Testis (tissue), 2 donors: ENCODE measurements around the gene NEU2.

Experiments used
- CTCF ChIP-seq, 3 experiments: fragments of 450-650 bp in 2 of 3; fragments of 200-600 bp in 1 of 3; sonication (generic) in 1 of 3; IDR thresholded peaks; one replicate each; pipeline ENCODE4 v1.5.1; 2016 to 2019; ENCODE audit warnings: antibody characterized with exemption in 3 of 3, mild to moderate bottlenecking in 2 of 3, moderate library complexity in 1 of 3
- POLR2A ChIP-seq: fragments of 450-650 bp; IDR thresholded peaks from one replicate; pipeline ENCODE4 v1.6.1; 2017; ENCODE audit warnings: antibody characterized with exemption, mild to moderate bottlenecking, moderate library complexity

- TF ChIP-seq CTCF (IDR thresholded peaks at IDR 0.05) (no peak), POLR2A (no peak)
Measured at GRCh38 chr2:233076749-233077148, 44.3 kb downstream of the NEU2 start.
